CD4-positive, CD25-positive, alpha-beta regulatory T cell (primary cell): ENCODE results near the gene SDHB. TPM values are rescaled to one million over a fixed set of nuclear protein-coding genes. Genes with fewer than 3 reads are reported as not detected.

Source experiments
- ATAC-seq, 2 donors: fragments of 150-1000 bp; cut with Tn5 transposase; one replicate each; pipeline ENCODE4 v1.10.0; 2021; ENCODE audit warnings: low read depth in 2 of 2, moderate number of reproducible peaks in 2 of 2, moderate library complexity in 1 of 2
- DNase-seq, 3 donors: peaks; one replicate each; pipeline versions ENCODE4 v3.0.0 to v3.0.0-alpha.2; 2012 to 2022; ENCODE audit warnings: mixed read lengths in 1 of 3
- H3K27ac ChIP-seq: one replicate; pipeline ENCODE4 v1.7.0; 2013; ENCODE audit warnings: mild to moderate bottlenecking, low read length; ENCODE audit not compliant: insufficient read depth, poor library complexity, severe bottlenecking
- H3K27me3 ChIP-seq: one replicate; pipeline ENCODE4 v1.7.0; 2013; ENCODE audit warnings: low read length; ENCODE audit not compliant: control insufficient read depth, insufficient read depth
- H3K36me3 ChIP-seq: one replicate; pipeline ENCODE4 v1.7.0; 2013; ENCODE audit warnings: mild to moderate bottlenecking, low read length, moderate library complexity; ENCODE audit not compliant: control insufficient read depth, insufficient read depth
- H3K4me1 ChIP-seq: 2 replicates; pipeline ENCODE4 v1.7.0; 2013; ENCODE audit warnings: mild to moderate bottlenecking, low read length; ENCODE audit not compliant: insufficient read depth, control insufficient read depth, poor library complexity, severe bottlenecking
- H3K4me3 ChIP-seq: one replicate; pipeline ENCODE4 v1.7.0; 2013; ENCODE audit warnings: low read depth, mild to moderate bottlenecking, low read length, moderate library complexity
- H3K9me3 ChIP-seq, 2 experiments: 1 replicate in 1 of 2; 2 replicates in 1 of 2; pipeline ENCODE4 v1.7.0; 2013; ENCODE audit warnings: low read length in 2 of 2, mild to moderate bottlenecking in 1 of 2, moderate library complexity in 1 of 2; ENCODE audit not compliant: control insufficient read depth in 2 of 2
- H3K27ac Mint-ChIP-seq, 3 donors: one replicate each; pipeline ENCODE4 v1.8.0; 2020 to 2022; ENCODE audit warnings: mild to moderate bottlenecking in 3 of 3, mixed read lengths in 3 of 3, moderate library complexity in 2 of 3
- H3K27me3 Mint-ChIP-seq: one replicate; pipeline ENCODE4 v1.8.0; 2022; ENCODE audit warnings: mild to moderate bottlenecking, mixed read lengths
- H3K36me3 Mint-ChIP-seq: one replicate; pipeline ENCODE4 v1.8.0; 2020; ENCODE audit warnings: mixed read lengths
- H3K4me1 Mint-ChIP-seq, 4 donors: one replicate each; pipeline ENCODE4 v1.8.0; 2020 to 2022; ENCODE audit warnings: mixed read lengths in 4 of 4, mild to moderate bottlenecking in 1 of 4
- H3K4me3 Mint-ChIP-seq, 4 donors: one replicate each; pipeline ENCODE4 v1.8.0; 2020 to 2022; ENCODE audit warnings: mild to moderate bottlenecking in 4 of 4, mixed read lengths in 4 of 4, moderate library complexity in 3 of 4
- H3K9me3 Mint-ChIP-seq, 7 donors: one replicate each; pipeline ENCODE4 v1.8.0; 2020 to 2022; ENCODE audit warnings: mixed read lengths in 7 of 7, mild to moderate bottlenecking in 3 of 7, moderate library complexity in 2 of 7
- polyA plus RNA-seq, 4 donors: library from polyadenylated mRNA; unstranded; fragments of 300-500 nt; fragmentation: Illumina TruSeq; gene quantifications; one replicate each; pipeline ENCODE4 v1.2.3, GENCODE V29; 2021
- total RNA-seq: library from RNA; stranded (reverse); gene quantifications from one replicate; pipeline ENCODE4 v1.2.3, GENCODE V29; 2022

The SDHB gene
- total and polyA plus RNA-seq, 5 donors from 2014 or later, result 65.5 to 207 (median 153) TPM

DNA sequence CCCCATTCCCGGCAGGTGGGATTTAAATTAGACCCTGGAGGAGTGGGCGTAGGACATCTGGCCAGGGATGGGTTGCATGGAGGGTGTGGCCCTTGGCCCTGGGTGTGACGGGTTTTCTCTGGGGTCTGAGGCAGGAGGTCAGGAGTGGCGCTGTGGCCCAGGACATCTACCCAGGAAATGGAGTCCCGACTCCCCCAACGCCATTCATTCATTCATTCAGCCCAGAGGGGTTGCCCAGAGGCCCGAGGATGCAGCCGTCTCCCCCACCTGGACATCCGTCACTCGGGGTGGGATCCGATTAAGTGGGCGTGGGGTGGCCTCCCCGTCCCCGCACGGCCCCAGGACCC is 42.8 kb downstream of the SDHB start:
- DNase-seq, result no peak
- peaks cover 19% of the 10 kb centered on the region for H3K4me1 ChIP-seq
- H3K4me3 ChIP-seq, result peak overlapping the region; percentile 67
- H3K4me1 Mint-ChIP-seq, result peaks cover 0 to 24% (median 9%) of the 10 kb centered on the region in 4 donors
- no peaks in the 10 kb centered on the region for H3K9me3 Mint-ChIP-seq
- H3K27ac Mint-ChIP-seq, result peak overlapping the region; percentile 52 to 82 (median 71)
- H3K4me3 Mint-ChIP-seq, result peak overlapping the region; percentile 85 to 96 (median 89)
- no peak for ATAC-seq
- no peaks in the 10 kb centered on the region for H3K36me3 Mint-ChIP-seq
- no peaks in the 10 kb centered on the region for H3K27me3 Mint-ChIP-seq
- H3K36me3 ChIP-seq, result no peaks in the 10 kb centered on the region
- no peaks in the 10 kb centered on the region for H3K27me3 ChIP-seq
- H3K9me3 ChIP-seq, result no peaks in the 10 kb centered on the region
- no peak overlapping the region for H3K27ac ChIP-seq

DNA sequence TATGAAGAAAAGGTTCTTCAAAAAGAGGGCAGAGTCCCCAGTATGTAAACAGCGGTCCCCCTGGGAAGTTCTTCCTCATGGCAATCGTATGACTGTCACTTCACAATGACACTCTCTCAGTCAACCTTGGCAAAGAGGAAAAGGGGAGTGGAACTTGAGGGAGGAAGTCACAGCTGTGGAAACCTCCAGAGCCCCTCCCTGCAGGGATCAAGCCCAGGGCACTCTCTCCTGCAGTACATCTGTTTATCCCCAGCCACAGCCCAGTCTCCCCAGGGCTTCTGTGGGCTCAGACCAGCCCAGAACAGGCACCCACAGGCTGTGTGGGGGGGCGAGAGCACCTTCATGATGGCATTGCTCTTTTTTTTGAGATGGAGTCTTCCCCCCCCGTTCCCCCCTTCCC is 44.1 kb downstream of the SDHB start:
- Histone ChIP-seq H3K4me3 (no peak overlapping the region), H3K9me3 (no peaks in the 10 kb centered on the region), H3K27ac (no peak overlapping the region), H3K36me3 (peaks cover 5% of the 10 kb centered on the region), H3K4me1 (peaks cover 19% of the 10 kb centered on the region), H3K27me3 (no peaks in the 10 kb centered on the region)
- DNase-seq, result no peak
- Mint-ChIP-seq H3K27me3 (no peaks in the 10 kb centered on the region), H3K9me3 (no peaks in the 10 kb centered on the region), H3K36me3 (no peaks in the 10 kb centered on the region), H3K4me1 (peaks cover 0 to 24% (median 9%) of the 10 kb centered on the region in 4 donors), H3K27ac (no peak overlapping the region), H3K4me3 (peak overlapping the region in 3 of 4 donors; percentile 60 to 85 (median 71))
- no peak for ATAC-seq

- no peaks in the 10 kb centered on the region for H3K9me3 Mint-ChIP-seq
- H3K4me1 Mint-ChIP-seq, result peaks cover 0 to 24% (median 9%) of the 10 kb centered on the region in 4 donors
- H3K4me1 ChIP-seq, result peaks cover 19% of the 10 kb centered on the region
- no peaks in the 10 kb centered on the region for H3K27me3 Mint-ChIP-seq
- H3K27ac Mint-ChIP-seq, result no peak overlapping the region
- ATAC-seq, result no peak
- no peak for DNase-seq
- no peak overlapping the region for H3K27ac ChIP-seq
- H3K36me3 ChIP-seq, result peaks cover 15% of the 10 kb centered on the region
- H3K36me3 Mint-ChIP-seq, result peaks cover 8% of the 10 kb centered on the region
- H3K9me3 ChIP-seq, result no peaks in the 10 kb centered on the region
- no peaks in the 10 kb centered on the region for H3K27me3 ChIP-seq
- no peak overlapping the region for H3K4me3 Mint-ChIP-seq
- no peak overlapping the region for H3K4me3 ChIP-seq
Measured at GRCh38 chr1:17008208-17008855, 45.5 kb downstream of the SDHB start.

DNA sequence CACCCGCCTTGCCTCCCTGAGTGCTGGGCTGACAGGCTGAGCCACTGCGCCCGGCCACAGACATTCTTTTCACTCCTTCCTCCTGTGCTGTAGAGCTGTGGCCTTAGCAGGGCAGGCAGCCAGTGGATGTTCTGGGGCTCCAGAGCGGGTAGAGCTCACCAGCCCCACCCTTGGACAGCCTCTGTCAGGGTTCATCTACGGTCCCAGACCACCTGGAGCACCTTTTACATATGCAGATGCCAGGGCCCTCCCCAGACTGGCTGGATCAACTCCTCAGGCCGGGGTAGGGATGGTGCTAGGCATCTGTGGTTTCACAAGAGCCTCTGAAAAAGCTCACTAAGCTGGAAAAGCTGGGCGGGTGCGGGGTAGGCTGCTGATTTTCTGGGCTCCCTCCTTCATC is 46.7 kb downstream of the SDHB start:
- H3K36me3 ChIP-seq, result peaks cover 24% of the 10 kb centered on the region
- H3K4me3 ChIP-seq, result no peak overlapping the region
- Mint-ChIP-seq H3K4me3 (no peak overlapping the region), H3K9me3 (no peaks in the 10 kb centered on the region), H3K36me3 (peaks cover 8% of the 10 kb centered on the region), H3K27ac (no peak overlapping the region), H3K27me3 (no peaks in the 10 kb centered on the region), H3K4me1 (peaks cover 0 to 22% (median 9%) of the 10 kb centered on the region in 4 donors)
- ATAC-seq (no peak), DNase-seq (no peak)
- no peak overlapping the region for H3K27ac ChIP-seq
- H3K9me3 ChIP-seq, result no peaks in the 10 kb centered on the region
- peaks cover 18% of the 10 kb centered on the region for H3K4me1 ChIP-seq
- H3K27me3 ChIP-seq, result no peaks in the 10 kb centered on the region

DNA sequence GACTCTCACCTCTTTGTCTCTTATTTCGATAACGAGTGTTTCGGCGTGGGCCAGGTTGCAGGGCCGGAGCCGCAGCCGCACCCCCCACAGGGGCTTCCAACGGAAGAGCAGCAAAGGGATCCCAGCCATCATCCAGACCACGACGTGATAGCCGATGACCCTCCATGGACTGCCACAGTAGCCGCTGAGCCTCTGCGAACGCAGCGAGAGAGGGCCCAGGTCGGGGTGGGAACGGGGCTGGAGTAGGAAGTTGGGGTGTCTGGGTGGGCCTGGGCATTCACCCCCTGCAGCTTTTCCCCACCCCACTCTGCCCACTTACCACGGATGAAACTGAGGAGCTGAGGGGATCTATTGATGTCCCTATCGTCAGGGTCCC is 48.5 kb downstream of the SDHB start:
- no peak for ATAC-seq

DNA sequence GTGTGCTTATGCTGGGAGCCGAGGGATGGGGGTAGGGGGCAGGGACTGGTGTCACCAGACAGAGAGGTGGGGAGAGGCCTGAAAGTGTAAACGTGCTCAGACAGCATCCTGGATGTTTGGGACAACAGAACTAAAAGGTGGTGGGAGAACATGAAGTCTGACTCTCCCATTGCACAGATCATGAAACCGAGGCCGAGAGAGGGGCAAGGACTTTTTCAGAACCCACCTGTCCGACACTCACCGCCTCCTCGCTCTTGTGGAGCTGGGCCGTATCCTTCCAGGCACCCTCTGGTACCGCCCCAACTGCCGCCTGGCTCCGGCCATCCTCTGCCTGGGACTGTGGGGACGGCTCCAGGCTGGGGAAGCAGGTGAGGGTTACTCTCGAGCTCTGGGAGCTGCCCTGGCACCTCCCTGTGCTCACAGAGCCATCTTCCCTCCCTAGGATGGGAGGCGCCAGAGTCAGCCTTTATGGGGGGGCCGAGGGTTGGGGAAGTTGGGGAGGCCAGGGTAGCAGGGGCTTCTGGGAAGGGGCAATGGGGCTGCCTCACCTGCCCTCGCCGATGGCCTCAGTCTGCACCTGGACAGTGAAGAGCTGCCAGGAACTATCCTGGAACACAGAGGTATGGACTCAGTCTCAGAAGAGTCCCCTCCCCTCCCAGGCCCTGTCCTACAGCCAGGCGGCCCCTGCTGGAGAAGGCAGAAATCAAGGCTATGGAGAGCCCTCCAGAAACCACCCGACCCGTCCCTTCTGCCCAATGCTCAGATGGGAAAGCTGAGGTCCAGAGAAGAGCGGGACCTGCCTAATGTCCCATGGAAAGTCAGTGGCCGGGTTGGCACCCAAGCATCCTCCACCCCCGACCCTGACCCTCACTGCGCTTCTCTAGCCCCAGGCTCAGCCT is 49.1 kb downstream of the SDHB start:
- DNase-seq (no peak), ATAC-seq (no peak)
- Histone ChIP-seq H3K27ac (no peak overlapping the region), H3K4me3 (no peak overlapping the region), H3K9me3 (no peaks in the 10 kb centered on the region), H3K36me3 (peaks cover 25% of the 10 kb centered on the region), H3K27me3 (no peaks in the 10 kb centered on the region), H3K4me1 (peaks cover 1% of the 10 kb centered on the region)
- H3K27ac Mint-ChIP-seq, result no peak overlapping the region
- peaks cover 11% of the 10 kb centered on the region for H3K36me3 Mint-ChIP-seq
- H3K4me1 Mint-ChIP-seq, result peaks cover 0 to 5% (median 1%) of the 10 kb centered on the region in 4 donors
- H3K27me3 Mint-ChIP-seq, result no peaks in the 10 kb centered on the region
- no peak overlapping the region for H3K4me3 Mint-ChIP-seq
- no peaks in the 10 kb centered on the region for H3K9me3 Mint-ChIP-seq

More for the DNA sequence above, 48.5 kb downstream of the SDHB start:
- H3K4me1 Mint-ChIP-seq, result peaks cover 0 to 11% (median 5%) of the 10 kb centered on the region in 4 donors
- no peak overlapping the region for H3K4me3 ChIP-seq
- no peaks in the 10 kb centered on the region for H3K27me3 Mint-ChIP-seq
- H3K4me1 ChIP-seq, result peaks cover 6% of the 10 kb centered on the region
- H3K9me3 ChIP-seq, result no peaks in the 10 kb centered on the region
- no peak overlapping the region for H3K4me3 Mint-ChIP-seq
- no peak overlapping the region for H3K27ac ChIP-seq
- peaks cover 25% of the 10 kb centered on the region for H3K36me3 ChIP-seq
- no peak for DNase-seq
- H3K27me3 ChIP-seq, result no peaks in the 10 kb centered on the region
- peaks cover 11% of the 10 kb centered on the region for H3K36me3 Mint-ChIP-seq
- no peaks in the 10 kb centered on the region for H3K9me3 Mint-ChIP-seq
- H3K27ac Mint-ChIP-seq, result no peak overlapping the region

DNA sequence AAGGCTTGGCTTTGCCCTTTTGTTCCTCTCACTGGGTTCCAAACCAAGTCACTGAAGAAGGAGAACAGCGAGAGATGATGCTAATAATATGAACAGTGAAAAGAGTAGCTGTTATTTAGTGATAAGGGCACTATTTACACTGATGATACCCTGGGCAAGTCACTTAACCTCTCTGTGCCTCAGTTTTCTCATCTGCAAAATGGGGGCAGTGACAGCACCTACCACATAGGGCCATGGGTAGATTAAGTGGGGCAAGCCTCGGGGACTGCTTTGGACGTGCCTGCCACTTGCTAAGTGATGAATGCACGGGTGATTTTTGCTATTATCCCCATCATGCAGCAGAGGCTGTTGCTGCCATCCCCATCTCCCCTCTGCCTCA is 51.3 kb downstream of the SDHB start:
- Histone ChIP-seq H3K4me1 (no peaks in the 10 kb centered on the region), H3K9me3 (no peaks in the 10 kb centered on the region), H3K4me3 (no peak overlapping the region), H3K27ac (no peak overlapping the region), H3K27me3 (no peaks in the 10 kb centered on the region), H3K36me3 (peaks cover 37% of the 10 kb centered on the region)
- Mint-ChIP-seq H3K4me3 (no peak overlapping the region), H3K36me3 (peaks cover 17% of the 10 kb centered on the region), H3K27me3 (no peaks in the 10 kb centered on the region), H3K9me3 (no peaks in the 10 kb centered on the region), H3K4me1 (peaks cover 0 to 2% (median 0%) of the 10 kb centered on the region in 4 donors), H3K27ac (no peak overlapping the region)
- no peak for DNase-seq
- no peak for ATAC-seq
